Activated naive CD8-positive, alpha-beta T cell treated with anti-CD3 and anti-CD28 coated beads for 36 hours (primary cell): ENCODE data around the gene PCSK5. TPM values are rescaled to one million over a fixed set of nuclear protein-coding genes. Genes with fewer than 3 reads are reported as not detected.

Source experiments
- DNase-seq: peaks from one replicate; pipeline ENCODE4 v3.0.0; 2021
- H3K27ac Mint-ChIP-seq: one replicate; pipeline ENCODE4 v1.8.0; 2022; ENCODE audit warnings: mild to moderate bottlenecking, moderate library complexity, mixed read lengths
- H3K27me3 Mint-ChIP-seq: one replicate; pipeline ENCODE4 v1.8.0; 2022; ENCODE audit warnings: mild to moderate bottlenecking, mixed read lengths
- H3K36me3 Mint-ChIP-seq: one replicate; pipeline ENCODE4 v1.8.0; 2021; ENCODE audit warnings: mild to moderate bottlenecking, mixed read lengths
- H3K4me1 Mint-ChIP-seq: one replicate; pipeline ENCODE4 v1.8.0; 2021; ENCODE audit warnings: mixed read lengths
- H3K4me3 Mint-ChIP-seq: one replicate; pipeline ENCODE4 v1.8.0; 2022; ENCODE audit warnings: mild to moderate bottlenecking, moderate library complexity, mixed read lengths
- H3K9me3 Mint-ChIP-seq: one replicate; pipeline ENCODE4 v1.8.0; 2022; ENCODE audit warnings: mixed read lengths
- total RNA-seq, 2 experiments: library from RNA; stranded (reverse); gene quantifications; one replicate each; pipeline ENCODE4 v1.2.3, GENCODE V29; 2021

PCSK5 gene
- total RNA-seq, 2 experiments from 2014 or later = 5.3 to 5.5 TPM

GRCh38 chr9:75926385-75926784, 35.9 kb downstream of the PCSK5 start:
- Mint-ChIP-seq H3K27ac (no peak overlapping the region), H3K27me3 (no peaks in the 10 kb centered on the region)

GRCh38 chr9:75927356-75927755, 36.9 kb downstream of the PCSK5 start:
- Mint-ChIP-seq H3K36me3 (peaks cover 14% of the 10 kb centered on the region), H3K27ac (no peak overlapping the region), H3K4me1 (peaks cover 39% of the 10 kb centered on the region)

More at GRCh38 chr9:75926385-75926784, 35.9 kb downstream of the PCSK5 start:
- H3K36me3 Mint-ChIP-seq = peaks cover 11% of the 10 kb centered on the region
- DNase-seq = no peak
- H3K9me3 Mint-ChIP-seq = peaks cover 7% of the 10 kb centered on the region
- peaks cover 40% of the 10 kb centered on the region for H3K4me1 Mint-ChIP-seq
- no peak overlapping the region for H3K4me3 Mint-ChIP-seq

GRCh38 chr9:75930190-75930589, 39.7 kb downstream of the PCSK5 start:
- no peak for DNase-seq
- Mint-ChIP-seq H3K27ac (no peak overlapping the region), H3K9me3 (peaks cover 3% of the 10 kb centered on the region), H3K4me3 (no peak overlapping the region), H3K4me1 (peaks cover 23% of the 10 kb centered on the region), H3K27me3 (no peaks in the 10 kb centered on the region), H3K36me3 (peaks cover 25% of the 10 kb centered on the region)

More at GRCh38 chr9:75927356-75927755, 36.9 kb downstream of the PCSK5 start:
- Mint-ChIP-seq H3K4me3 (no peak overlapping the region), H3K27me3 (no peaks in the 10 kb centered on the region), H3K9me3 (peaks cover 7% of the 10 kb centered on the region)
- no peak for DNase-seq

GRCh38 chr9:75930730-75931321, 40.4 kb downstream of the PCSK5 start:
- Mint-ChIP-seq H3K27me3 (no peaks in the 10 kb centered on the region), H3K27ac (no peak overlapping the region), H3K4me3 (no peak overlapping the region), H3K36me3 (peaks cover 25% of the 10 kb centered on the region), H3K4me1 (peaks cover 19% of the 10 kb centered on the region), H3K9me3 (peaks cover 3% of the 10 kb centered on the region)
- DNase-seq = no peak

GRCh38 chr9:75933982-75934381, 43.5 kb downstream of the PCSK5 start:
- no peak overlapping the region for H3K4me3 Mint-ChIP-seq
- no peak for DNase-seq
- H3K9me3 Mint-ChIP-seq = peaks cover 3% of the 10 kb centered on the region
- H3K4me1 Mint-ChIP-seq = peaks cover 35% of the 10 kb centered on the region
- peaks cover 43% of the 10 kb centered on the region for H3K36me3 Mint-ChIP-seq
- H3K27me3 Mint-ChIP-seq = no peaks in the 10 kb centered on the region
- H3K27ac Mint-ChIP-seq = no peak overlapping the region

- H3K27ac Mint-ChIP-seq = no peak overlapping the region
- peaks cover 44% of the 10 kb centered on the region for H3K36me3 Mint-ChIP-seq
- DNase-seq = no peak
- peaks cover 30% of the 10 kb centered on the region for H3K4me1 Mint-ChIP-seq
- no peaks in the 10 kb centered on the region for H3K9me3 Mint-ChIP-seq
- H3K4me3 Mint-ChIP-seq = no peak overlapping the region
- H3K27me3 Mint-ChIP-seq = no peaks in the 10 kb centered on the region
These were observed 45.1 kb downstream of the PCSK5 start for GRCh38 chr9:75935591-75935990.

- Mint-ChIP-seq H3K27ac (peak overlapping the region; percentile 52), H3K36me3 (peaks cover 42% of the 10 kb centered on the region), H3K9me3 (no peaks in the 10 kb centered on the region), H3K27me3 (no peaks in the 10 kb centered on the region), H3K4me1 (peaks cover 23% of the 10 kb centered on the region), H3K4me3 (no peak overlapping the region)
- DNase-seq = no peak
These were observed 47.2 kb downstream of the PCSK5 start for GRCh38 chr9:75937521-75938258.

GRCh38 chr9:75938946-75939345, 48.5 kb downstream of the PCSK5 start:
- H3K9me3 Mint-ChIP-seq = no peaks in the 10 kb centered on the region
- no peaks in the 10 kb centered on the region for H3K27me3 Mint-ChIP-seq
- H3K36me3 Mint-ChIP-seq = peaks cover 33% of the 10 kb centered on the region
- peaks cover 26% of the 10 kb centered on the region for H3K4me1 Mint-ChIP-seq
- H3K4me3 Mint-ChIP-seq = no peak overlapping the region
- no peak overlapping the region for H3K27ac Mint-ChIP-seq
- DNase-seq = no peak

GRCh38 chr9:75939536-75940111, 49.2 kb downstream of the PCSK5 start:
- no peak for DNase-seq
- H3K4me1 Mint-ChIP-seq = peaks cover 26% of the 10 kb centered on the region
- H3K27ac Mint-ChIP-seq = no peak overlapping the region
- no peaks in the 10 kb centered on the region for H3K27me3 Mint-ChIP-seq
- no peak overlapping the region for H3K4me3 Mint-ChIP-seq
- H3K36me3 Mint-ChIP-seq = peaks cover 34% of the 10 kb centered on the region
- H3K9me3 Mint-ChIP-seq = no peaks in the 10 kb centered on the region

GRCh38 chr9:75941066-75941465, 50.6 kb downstream of the PCSK5 start:
- Mint-ChIP-seq H3K27ac (no peak overlapping the region), H3K27me3 (no peaks in the 10 kb centered on the region), H3K4me1 (peaks cover 32% of the 10 kb centered on the region), H3K36me3 (peaks cover 45% of the 10 kb centered on the region), H3K4me3 (no peak overlapping the region), H3K9me3 (no peaks in the 10 kb centered on the region)
- DNase-seq = no peak

- Mint-ChIP-seq H3K9me3 (no peaks in the 10 kb centered on the region), H3K27me3 (no peaks in the 10 kb centered on the region), H3K27ac (no peak overlapping the region), H3K4me1 (peaks cover 28% of the 10 kb centered on the region), H3K4me3 (no peak overlapping the region), H3K36me3 (peaks cover 39% of the 10 kb centered on the region)
- DNase-seq = no peak
These were observed 51.3 kb downstream of the PCSK5 start for GRCh38 chr9:75941577-75942311.

GRCh38 chr9:75946766-75947165, 56.3 kb downstream of the PCSK5 start:
- Mint-ChIP-seq H3K4me1 (peaks cover 14% of the 10 kb centered on the region), H3K27ac (no peak overlapping the region), H3K4me3 (no peak overlapping the region), H3K36me3 (peaks cover 36% of the 10 kb centered on the region), H3K9me3 (no peaks in the 10 kb centered on the region), H3K27me3 (no peaks in the 10 kb centered on the region)
- DNase-seq = no peak

- no peaks in the 10 kb centered on the region for H3K27me3 Mint-ChIP-seq
- H3K36me3 Mint-ChIP-seq = peaks cover 36% of the 10 kb centered on the region
- no peak for DNase-seq
- H3K4me3 Mint-ChIP-seq = no peak overlapping the region
- H3K9me3 Mint-ChIP-seq = no peaks in the 10 kb centered on the region
- no peak overlapping the region for H3K27ac Mint-ChIP-seq
- H3K4me1 Mint-ChIP-seq = peaks cover 14% of the 10 kb centered on the region
These were observed 56.8 kb downstream of the PCSK5 start for GRCh38 chr9:75947233-75947632.

- Mint-ChIP-seq H3K9me3 (no peaks in the 10 kb centered on the region), H3K27ac (no peak overlapping the region), H3K4me1 (peaks cover 10% of the 10 kb centered on the region), H3K36me3 (peaks cover 23% of the 10 kb centered on the region), H3K4me3 (no peak overlapping the region), H3K27me3 (no peaks in the 10 kb centered on the region)
- no peak for DNase-seq
These were observed 60.5 kb downstream of the PCSK5 start for GRCh38 chr9:75950998-75951397.

GRCh38 chr9:75953218-75953617, 62.7 kb downstream of the PCSK5 start:
- DNase-seq = no peak
- Mint-ChIP-seq H3K27ac (no peak overlapping the region), H3K4me3 (no peak overlapping the region), H3K9me3 (no peaks in the 10 kb centered on the region), H3K36me3 (peaks cover 13% of the 10 kb centered on the region), H3K4me1 (peaks cover 10% of the 10 kb centered on the region), H3K27me3 (no peaks in the 10 kb centered on the region)
